ENCODE measurements around the gene GBP1. TPM values are rescaled to one million over a fixed set of nuclear protein-coding genes. Genes with fewer than 3 reads are reported as not detected.

The GBP1 gene
- total RNA-seq, 1 experiment from 2014 or later = 0.15 TPM

GRCh38 chr1:89063094-89063493 is 1.9 kb downstream of the GBP1 start:
- DNase-seq (ENCODE audit: low read depth, low spot score) = no peak
- Histone ChIP-seq H3K27me3 (ENCODE audit: insufficient read depth, low read length) (no peaks in the 10 kb centered on the region), H3K4me3 (replicated peaks in 1 of 2; ENCODE audit: low read depth in 1 of 2, low read length in 2 of 2) (no peak overlapping the region), H3K9me3 (ENCODE audit: control insufficient read depth in 1 of 2, insufficient read depth in 1 of 2, low read depth in 1 of 2, low read length in 2 of 2) (no peaks in the 10 kb centered on the region), H2AFZ (ENCODE audit: low read depth, low read length, poor library complexity, severe bottlenecking) (no peak overlapping the region), H3K9me2 (ENCODE audit: insufficient read depth) (no peaks in the 10 kb centered on the region), H3K9ac (ENCODE audit: low read length) (no peak overlapping the region), H3K4me1 (ENCODE audit: control insufficient read depth in 1 of 2, insufficient read depth in 2 of 2, low read length in 2 of 2) (no peaks in the 10 kb centered on the region), H3K79me2 (ENCODE audit: insufficient read depth, low read length) (no peaks in the 10 kb centered on the region), H3K27ac (ENCODE audit: low read depth, low read length) (no peak overlapping the region), H4K20me1 (ENCODE audit: insufficient read depth) (no peaks in the 10 kb centered on the region), H3K4me2 (ENCODE audit: low read length) (no peak overlapping the region), H3K36me3 (ENCODE audit: control insufficient read depth in 1 of 2, insufficient read depth in 2 of 2, low read length in 2 of 2) (no peaks in the 10 kb centered on the region)
- ATAC-seq = no peak
- intact Hi-C loops (cut with micrococcal nuclease) = no loop called here
- ChIA-PET RAD21 (ENCODE audit: low non-redundant PET in 1 of 2, low total read pairs in 2 of 2, uncharacterized antibody in 2 of 2, unreplicated experiment in 2 of 2) (no interaction called here), POLR2A (no interaction called here), CTCF (no interaction called here)
- TF ChIP-seq SIN3A (IDR thresholded peaks at IDR 0.05; ENCODE audit: low read depth) = no peak
- TF ChIP-seq EZH2 (IDR thresholded peaks at IDR 0.05) = no peak
- no peak for TF ChIP-seq ZBTB33 (IDR thresholded peaks at IDR 0.05; ENCODE audit: extremely low read depth, insufficient replicate concordance, low read length)
- TF ChIP-seq POLR2AphosphoS5 (IDR thresholded peaks at IDR 0.05; ENCODE audit: low read depth, low read length) = no peak
- TF ChIP-seq EGR1 (IDR thresholded peaks at IDR 0.05; ENCODE audit: low read depth) = no peak
- no peak for TF ChIP-seq FOSL1 (IDR thresholded peaks at IDR 0.05; ENCODE audit: low read depth)
- BruUV-seq (replicated peaks) = no TSS peak

- no peak for DNase-seq (ENCODE audit: low read depth, low spot score)
Observed at GRCh38 chr1:89060091-89060490, 4.9 kb downstream of the GBP1 start.

More at GRCh38 chr1:89060091-89060490, 4.9 kb downstream of the GBP1 start:
- ChIA-PET CTCF (no interaction called here), POLR2A (no interaction called here), RAD21 (ENCODE audit: low non-redundant PET in 1 of 2, low total read pairs in 2 of 2, uncharacterized antibody in 2 of 2, unreplicated experiment in 2 of 2) (no interaction called here)
- no peaks in the 10 kb centered on the region for H3K4me1 ChIP-seq (ENCODE audit: control insufficient read depth in 1 of 2, insufficient read depth in 2 of 2, low read length in 2 of 2)
- intact Hi-C loops (cut with micrococcal nuclease) = no loop called here
- no peak for TF ChIP-seq EGR1 (IDR thresholded peaks at IDR 0.05; ENCODE audit: low read depth)
- no peak for TF ChIP-seq TCF7L2 (IDR thresholded peaks at IDR 0.05; ENCODE audit: borderline replicate concordance, extremely low read depth, insufficient read depth, insufficient read length)
- TF ChIP-seq EZH2phosphoT487 (IDR thresholded peaks at IDR 0.05; ENCODE audit: borderline replicate concordance) = no peak
- TF ChIP-seq, protein P1, sequence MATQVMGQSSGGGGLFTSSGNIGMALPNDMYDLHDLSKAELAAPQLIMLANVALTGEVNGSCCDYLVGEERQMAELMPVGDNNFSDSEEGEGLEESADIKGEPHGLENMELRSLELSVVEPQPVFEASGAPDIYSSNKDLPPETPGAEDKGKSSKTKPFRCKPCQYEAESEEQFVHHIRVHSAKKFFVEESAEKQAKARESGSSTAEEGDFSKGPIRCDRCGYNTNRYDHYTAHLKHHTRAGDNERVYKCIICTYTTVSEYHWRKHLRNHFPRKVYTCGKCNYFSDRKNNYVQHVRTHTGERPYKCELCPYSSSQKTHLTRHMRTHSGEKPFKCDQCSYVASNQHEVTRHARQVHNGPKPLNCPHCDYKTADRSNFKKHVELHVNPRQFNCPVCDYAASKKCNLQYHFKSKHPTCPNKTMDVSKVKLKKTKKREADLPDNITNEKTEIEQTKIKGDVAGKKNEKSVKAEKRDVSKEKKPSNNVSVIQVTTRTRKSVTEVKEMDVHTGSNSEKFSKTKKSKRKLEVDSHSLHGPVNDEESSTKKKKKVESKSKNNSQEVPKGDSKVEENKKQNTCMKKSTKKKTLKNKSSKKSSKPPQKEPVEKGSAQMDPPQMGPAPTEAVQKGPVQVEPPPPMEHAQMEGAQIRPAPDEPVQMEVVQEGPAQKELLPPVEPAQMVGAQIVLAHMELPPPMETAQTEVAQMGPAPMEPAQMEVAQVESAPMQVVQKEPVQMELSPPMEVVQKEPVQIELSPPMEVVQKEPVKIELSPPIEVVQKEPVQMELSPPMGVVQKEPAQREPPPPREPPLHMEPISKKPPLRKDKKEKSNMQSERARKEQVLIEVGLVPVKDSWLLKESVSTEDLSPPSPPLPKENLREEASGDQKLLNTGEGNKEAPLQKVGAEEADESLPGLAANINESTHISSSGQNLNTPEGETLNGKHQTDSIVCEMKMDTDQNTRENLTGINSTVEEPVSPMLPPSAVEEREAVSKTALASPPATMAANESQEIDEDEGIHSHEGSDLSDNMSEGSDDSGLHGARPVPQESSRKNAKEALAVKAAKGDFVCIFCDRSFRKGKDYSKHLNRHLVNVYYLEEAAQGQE (IDR thresholded peaks at IDR 0.05; ENCODE audit: low read depth) = no peak
- no peak for TF ChIP-seq CEBPB (IDR thresholded peaks at IDR 0.05; ENCODE audit: low read depth)
- TF ChIP-seq ZNF274 (IDR thresholded peaks at IDR 0.05; ENCODE audit: low read depth, low read length) = no peak
- no peak for TF ChIP-seq SRF (IDR thresholded peaks at IDR 0.05; ENCODE audit: low read depth)
- no peak overlapping the region for H3K4me2 ChIP-seq (ENCODE audit: low read length)
- BruUV-seq (replicated peaks) = no TSS peak
- H2AFZ ChIP-seq (ENCODE audit: low read depth, low read length, poor library complexity, severe bottlenecking) = no peak overlapping the region
- no peaks in the 10 kb centered on the region for H4K20me1 ChIP-seq (ENCODE audit: insufficient read depth)
- no peaks in the 10 kb centered on the region for H3K9me2 ChIP-seq (ENCODE audit: insufficient read depth)
- no peak overlapping the region for H3K4me3 ChIP-seq (replicated peaks in 1 of 2; ENCODE audit: low read depth in 1 of 2, low read length in 2 of 2)
- no peak overlapping the region for H3K27ac ChIP-seq (ENCODE audit: low read depth, low read length)
- ATAC-seq = no peak
- no peak overlapping the region for H3K9ac ChIP-seq (ENCODE audit: low read length)
- no peaks in the 10 kb centered on the region for H3K27me3 ChIP-seq (ENCODE audit: insufficient read depth, low read length)
- no peaks in the 10 kb centered on the region for H3K36me3 ChIP-seq (ENCODE audit: control insufficient read depth in 1 of 2, insufficient read depth in 2 of 2, low read length in 2 of 2)
- no peaks in the 10 kb centered on the region for H3K79me2 ChIP-seq (ENCODE audit: insufficient read depth, low read length)
- H3K9me3 ChIP-seq (ENCODE audit: control insufficient read depth in 1 of 2, insufficient read depth in 1 of 2, low read depth in 1 of 2, low read length in 2 of 2) = no peaks in the 10 kb centered on the region

Measured in HCT116 (cell line).